HCT116 (cell line): Measurements from ENCODE around the gene CCDC134. TPM values are rescaled to one million over a fixed set of nuclear protein-coding genes. Genes with fewer than 3 reads are reported as not detected.

Experiments used
- ATAC-seq: fragments of 200-7000 bp; cut with Tn5 transposase; 2 replicates; pipeline ENCODE4 v1.9.1; 2020; ENCODE audit warnings: mild to moderate bottlenecking, moderate library complexity
- BruUV-seq: library from RNA; stranded (reverse); fragments of 400-500 nt; replicated peaks from 2 replicates; lab custom pipeline; 2021; lab: Mats Ljungman, UMichigan
- CTCF ChIA-PET: fragments of 300-600 bp; sonication (Branson Sonifier 250); formaldehyde crosslinking; loops from one replicate; lab custom pipeline; 2021; ENCODE audit warnings: antibody characterized with exemption; lab: Charles Lee
- POLR2A ChIA-PET: fragments of 300-600, 350-600 bp; sonication (Branson Sonifier 250); formaldehyde crosslinking; loops from one replicate; lab custom pipeline; 2021; ENCODE audit warnings: antibody characterized with exemption; lab: Charles Lee
- RAD21 ChIA-PET, 2 experiments: fragments of 300-600 bp; sonication (Branson Sonifier 250); formaldehyde crosslinking; loops; one replicate each; lab custom pipeline; 2023; ENCODE audit warnings: low total read pairs in 2 of 2; ENCODE audit not compliant: uncharacterized antibody in 2 of 2, unreplicated experiment in 2 of 2, low non-redundant PET in 1 of 2; lab: Charles Lee
- DNase-seq: peaks from one replicate; pipeline ENCODE4 v3.0.0-alpha.2; 2010; ENCODE audit warnings: low read depth, low spot score
- H2AFZ ChIP-seq: fragments of 200-600 bp; shearing (Covaris generic), sonication (generic); 2 replicates; pipeline ENCODE4 v1.6.1; 2017; ENCODE audit warnings: low read depth, mixed run types, mixed read lengths, antibody characterized with exemption, low read length; ENCODE audit not compliant: poor library complexity, severe bottlenecking
- H3K27ac ChIP-seq: 2 replicates; pipeline ENCODE4 v1.5.1; 2012; ENCODE audit warnings: low read depth, low read length
- H3K27me3 ChIP-seq: fragments of 200-600 bp; sonication (generic); 2 replicates; pipeline ENCODE4 v1.6.1; 2016; ENCODE audit warnings: mixed run types, low read length, mixed read lengths; ENCODE audit not compliant: insufficient read depth
- H3K36me3 ChIP-seq, 2 experiments: fragments of 200-500 bp in 1 of 2; fragments of 200-600 bp in 1 of 2; sonication (Bioruptor generic) in 1 of 2; sonication (generic) in 1 of 2; 2 replicates each; pipeline versions ENCODE4 v1.5.1 to v1.6.1; 2014 to 2016; ENCODE audit warnings: low read length in 2 of 2, inconsistent platforms in 1 of 2, mixed read lengths in 1 of 2, mixed run types in 1 of 2; ENCODE audit not compliant: insufficient read depth in 2 of 2, control insufficient read depth in 1 of 2
- H3K4me1 ChIP-seq, 2 experiments: fragments of 200-600 bp in 1 of 2; sonication (generic) in 1 of 2; 2 replicates each; pipeline versions ENCODE4 v1.5.1 to v1.6.1; 2012 to 2017; ENCODE audit warnings: low read length in 2 of 2, inconsistent platforms in 1 of 2, mild to moderate bottlenecking in 1 of 2, mixed read lengths in 1 of 2, mixed run types in 1 of 2, moderate library complexity in 1 of 2; ENCODE audit not compliant: insufficient read depth in 2 of 2, control insufficient read depth in 1 of 2
- H3K4me2 ChIP-seq: fragments of 200-600 bp; sonication (generic); 2 replicates; pipeline ENCODE4 v1.6.1; 2017; ENCODE audit warnings: mixed run types, low read length, mixed read lengths
- H3K4me3 ChIP-seq, 2 experiments: fragments of 200-600 bp in 1 of 2; sonication (generic) in 1 of 2; replicated peaks in 1 of 2; 2 replicates each; pipeline ENCODE4 v1.5.1; 2011 to 2016; ENCODE audit warnings: low read length in 2 of 2, control low read depth in 1 of 2, low read depth in 1 of 2, mild to moderate bottlenecking in 1 of 2, mixed read lengths in 1 of 2, mixed run types in 1 of 2
- H3K79me2 ChIP-seq: fragments of 200-600 bp; sonication (generic); 2 replicates; pipeline ENCODE4 v1.6.1; 2017; ENCODE audit warnings: mild to moderate bottlenecking, mixed run types, low read length, moderate library complexity, mixed read lengths; ENCODE audit not compliant: insufficient read depth
- H3K9ac ChIP-seq: fragments of 200-600 bp; sonication (generic); 2 replicates; pipeline ENCODE4 v1.6.1; 2016; ENCODE audit warnings: low read length, mixed read lengths
- H3K9me2 ChIP-seq: fragments of 200-600 bp; sonication (generic), shearing (Covaris generic); 2 replicates; pipeline ENCODE4 v1.6.1; 2017; ENCODE audit warnings: mixed run types, mild to moderate bottlenecking, moderate library complexity; ENCODE audit not compliant: insufficient read depth
- H3K9me3 ChIP-seq, 2 experiments: fragments of 200-500 bp in 1 of 2; fragments of 200-600 bp in 1 of 2; sonication (Bioruptor generic) in 1 of 2; sonication (generic) in 1 of 2; 2 replicates each; pipeline ENCODE4 v1.6.1; 2014 to 2017; ENCODE audit warnings: low read length in 2 of 2, mixed read lengths in 2 of 2, inconsistent platforms in 1 of 2, low read depth in 1 of 2, mild to moderate bottlenecking in 1 of 2, mixed run types in 1 of 2, moderate library complexity in 1 of 2; ENCODE audit not compliant: control insufficient read depth in 1 of 2, insufficient read depth in 1 of 2
- H4K20me1 ChIP-seq: fragments of 200-600 bp; sonication (generic), shearing (Covaris generic); 2 replicates; pipeline ENCODE4 v1.6.1; 2017; ENCODE audit warnings: mixed run types, mild to moderate bottlenecking, moderate library complexity; ENCODE audit not compliant: insufficient read depth
- CBX3 ChIP-seq: IDR thresholded peaks from 2 replicates; pipeline ENCODE4 v1.6.1; 2012; ENCODE audit warnings: low read depth
- CTCF ChIP-seq, 3 experiments: fragments of 200-600 bp in 1 of 3; sonication (generic) in 1 of 3; IDR thresholded peaks in 2 of 3; conservative IDR thresholded peaks in 1 of 3; 2 replicates each; pipeline ENCODE4 v1.5.1; 2012 to 2017; ENCODE audit warnings: low read depth in 2 of 3, low read length in 2 of 3, antibody characterized with exemption in 1 of 3, borderline replicate concordance in 1 of 3, control low read depth in 1 of 3, mild to moderate bottlenecking in 1 of 3, mixed read lengths in 1 of 3, mixed run types in 1 of 3, moderate library complexity in 1 of 3; ENCODE audit not compliant: insufficient read depth in 1 of 3
- EGR1 ChIP-seq: IDR thresholded peaks from 2 replicates; pipeline ENCODE4 v1.6.1; 2012; ENCODE audit warnings: low read depth
- EZH2phosphoT487 ChIP-seq: fragments of 200-600 bp; IDR thresholded peaks from 2 replicates; pipeline ENCODE4 v1.6.1; 2018; ENCODE audit warnings: antibody characterized with exemption, borderline replicate concordance
- JUND ChIP-seq: IDR thresholded peaks from 2 replicates; pipeline ENCODE4 v1.6.1; 2012
- REST ChIP-seq: IDR thresholded peaks from 2 replicates; pipeline ENCODE4 v1.6.1; 2012; ENCODE audit warnings: low read depth
- SIN3A ChIP-seq: IDR thresholded peaks from 2 replicates; pipeline ENCODE4 v1.6.1; 2012; ENCODE audit warnings: low read depth
- ZNF274 ChIP-seq: fragments of 200-500 bp; sonication (Bioruptor generic); IDR thresholded peaks from 2 replicates; pipeline ENCODE4 v1.6.1; 2014; ENCODE audit warnings: mild to moderate bottlenecking, low read depth, low read length, inconsistent platforms
- intact Hi-C: fragments of 100-400 bp; cut with micrococcal nuclease; formaldehyde crosslinking; loops from 2 replicates; pipeline ENCODE4 v1.10.0; 2022
- total RNA-seq: library from RNA; stranded (reverse); gene quantifications from one replicate; pipeline ENCODE4 v1.2.1, GENCODE V29; 2021; ENCODE audit not compliant: unreplicated experiment

CCDC134 gene
- total RNA-seq, 1 experiment from 2014 or later = 15.8 TPM

GRCh38 chr22:41779929-41780505, 20.5 kb upstream of the CCDC134 start:
- no peak overlapping the region for H3K9ac ChIP-seq
- ATAC-seq = no peak
- TF ChIP-seq EZH2phosphoT487 (no peak), REST (no peak), EGR1 (no peak), CBX3 (no peak), ZNF274 (no peak), CTCF (IDR thresholded peaks at IDR 0.05 in 2 of 3, conservative IDR thresholded peaks at IDR 0.05 in 1 of 3; ENCODE audit: borderline replicate concordance in 1 of 3, insufficient read depth in 1 of 3, low read depth in 2 of 3, low read length in 2 of 3) (no peak), JUND (no peak), SIN3A (no peak)
- no peaks in the 10 kb centered on the region for H3K9me2 ChIP-seq
- no peaks in the 10 kb centered on the region for H3K27me3 ChIP-seq
- H3K4me1 ChIP-seq = peaks cover 0 to 10% of the 10 kb centered on the region in 2 experiments; a peak in 1 of 4 replicates
- BruUV-seq = no TSS peak
- POLR2A ChIA-PET = no interaction called here
- intact Hi-C loops = no loop called here
- H3K27ac ChIP-seq = no peak overlapping the region
- no peak for DNase-seq
- RAD21 ChIA-PET = interaction anchor here in 1 of 2 experiments (0.7 kb wide), 1 partner anchor 146 kb away, joined by 3 read pairs; no protein-coding TSS in a partner anchor
- H3K36me3 ChIP-seq = no peaks in the 10 kb centered on the region
- H3K4me2 ChIP-seq = no peak overlapping the region
- CTCF ChIA-PET = interaction anchor here (0.9 kb wide), 1 partner anchor 17 kb away, joined by 3 read pairs; no protein-coding TSS in a partner anchor
- no peak overlapping the region for H2AFZ ChIP-seq
- H3K4me3 ChIP-seq = no peak overlapping the region
- H3K79me2 ChIP-seq = no peaks in the 10 kb centered on the region
- no peaks in the 10 kb centered on the region for H3K9me3 ChIP-seq
- H4K20me1 ChIP-seq = no peaks in the 10 kb centered on the region
